GM10248 (cell line): ENCODE measurements around the gene NPDC1.

Experiments
- CTCF ChIA-PET: fragments of 300-600 bp; sonication (Branson Sonifier 250); formaldehyde crosslinking; extraction: SDS; loops from one replicate; lab custom pipeline; 2021; ENCODE audit warnings: antibody characterized with exemption; lab: Yijun Ruan, JAX
- POLR2A ChIA-PET: fragments of 350-650 bp; sonication (Branson Sonifier 250); formaldehyde crosslinking; extraction: SDS; loops from one replicate; lab custom pipeline; 2020; ENCODE audit warnings: antibody characterized with exemption; lab: Yijun Ruan, JAX
- DNase-seq: peaks from one replicate; pipeline ENCODE4 v3.0.0; 2012; ENCODE audit errors: extremely low spot score
- CTCF ChIP-seq: IDR thresholded peaks from 2 replicates; pipeline ENCODE4 v1.5.1; 2012; ENCODE audit warnings: mild to moderate bottlenecking, low read depth; ENCODE audit errors: extremely low read depth, missing control alignments, control extremely low read depth

The NPDC1 gene

DNA sequence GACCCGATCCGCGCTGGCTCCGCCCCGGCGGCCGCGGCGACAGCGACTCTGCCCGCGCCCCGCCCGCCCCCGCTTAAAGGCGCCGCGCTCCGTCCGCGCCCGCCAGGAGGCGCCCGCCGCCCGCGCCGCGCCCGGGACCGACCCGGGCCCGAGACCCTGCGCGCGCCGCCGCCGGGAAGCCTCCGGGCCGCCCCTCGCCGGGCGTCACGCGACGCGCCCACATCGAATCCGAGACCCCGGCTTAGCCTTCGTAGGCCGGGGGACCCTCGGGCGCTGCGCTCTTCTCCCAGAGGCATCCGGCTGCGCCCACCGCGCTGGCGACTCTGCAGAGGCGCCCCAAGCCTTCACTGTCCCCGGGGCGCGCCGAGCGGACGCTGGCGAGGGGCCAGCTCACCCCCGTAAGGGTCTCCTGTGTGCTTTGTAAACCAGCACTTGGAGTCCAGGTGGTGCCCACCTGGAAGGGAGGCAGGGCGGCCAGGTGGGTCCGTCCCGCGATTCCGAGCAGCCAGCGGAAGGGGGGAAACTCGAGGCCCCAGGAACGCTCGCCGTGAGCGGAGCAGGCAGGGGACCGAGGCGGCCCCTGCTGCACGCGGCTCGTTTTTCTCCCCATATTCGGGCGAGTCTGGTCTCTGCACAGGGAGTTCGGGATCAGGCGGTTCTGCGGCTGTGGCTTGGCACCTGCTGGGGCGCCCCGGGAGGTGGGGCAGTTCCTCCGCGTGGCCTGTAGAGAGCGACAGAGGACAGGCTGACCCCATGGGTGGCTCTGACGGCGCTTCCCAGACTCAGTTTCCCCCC lies 17.5 kb downstream of the NPDC1 start:
- peak; percentile 78 for TF ChIP-seq CTCF
- POLR2A ChIA-PET = no interaction called here
- peak; percentile 83 for DNase-seq
- CTCF ChIA-PET = interaction anchor here (0.8 to 9.4 kb wide), 60 partner anchors 9 to 322 kb away, joined by 3 to 202 read pairs (median 6); partner anchors contain the start of genes AJM1, CLIC3, MAN1B1 and NPDC1

DNA sequence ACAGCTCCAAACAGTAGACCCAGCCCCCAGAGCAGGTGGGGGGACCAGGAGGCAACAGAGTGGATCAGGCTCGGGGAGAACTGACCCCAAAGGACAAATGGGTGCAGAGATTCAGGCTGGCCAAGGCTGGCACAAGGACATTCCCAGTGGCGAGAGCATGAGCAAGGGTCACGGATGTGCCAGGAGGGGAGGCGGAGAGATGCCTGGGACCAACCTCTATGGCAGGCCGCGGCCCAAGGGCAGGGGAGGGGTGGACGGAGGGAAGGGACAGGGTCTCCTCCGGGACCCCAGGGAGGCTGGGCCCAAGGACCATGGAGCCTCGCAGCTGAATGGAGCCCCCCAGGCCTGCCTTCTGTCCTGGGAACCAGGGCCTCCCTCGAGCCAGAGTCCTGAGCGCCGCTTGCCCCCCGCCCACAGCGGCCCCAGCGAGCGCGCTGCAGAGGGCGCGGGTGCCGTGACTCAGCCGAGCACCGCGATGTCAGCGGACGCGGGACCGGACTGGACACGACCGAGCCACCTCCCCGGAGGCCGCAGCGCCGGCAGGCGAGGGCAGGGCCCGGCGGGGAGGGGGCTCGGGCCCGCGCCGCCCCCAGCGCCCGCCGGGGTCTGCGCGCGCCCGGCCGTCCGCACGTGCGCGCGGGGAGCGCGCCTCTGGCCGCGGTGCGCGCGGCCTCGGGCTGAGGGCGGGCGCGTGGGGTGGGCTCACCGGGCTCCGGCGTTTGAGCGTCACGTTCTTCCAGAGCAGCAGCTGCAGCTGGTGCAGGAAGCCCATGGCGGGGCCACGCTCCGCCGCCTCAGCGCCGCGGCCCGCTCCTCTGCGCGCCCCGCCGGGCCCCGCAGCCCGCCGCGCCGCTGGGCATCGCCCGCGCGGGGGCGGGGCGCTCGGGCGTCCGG lies 18.4 kb downstream of the NPDC1 start, which contains the start of gene ABCA2:
TSS of gene ABCA2 (minus strand) at position 869 of the 894 bp plus-strand sequence. CDS start at position 772, 97 bp downstream.
- CTCF ChIA-PET = interaction anchor here (0.8 to 9.4 kb wide), 14 partner anchors 8 to 261 kb away, joined by 3 to 202 read pairs (median 17); partner anchors contain the start of genes AJM1, NPDC1, PAXX and SAPCD2
- no peak for DNase-seq
- no peak for TF ChIP-seq CTCF
- POLR2A ChIA-PET = no interaction called here

DNA sequence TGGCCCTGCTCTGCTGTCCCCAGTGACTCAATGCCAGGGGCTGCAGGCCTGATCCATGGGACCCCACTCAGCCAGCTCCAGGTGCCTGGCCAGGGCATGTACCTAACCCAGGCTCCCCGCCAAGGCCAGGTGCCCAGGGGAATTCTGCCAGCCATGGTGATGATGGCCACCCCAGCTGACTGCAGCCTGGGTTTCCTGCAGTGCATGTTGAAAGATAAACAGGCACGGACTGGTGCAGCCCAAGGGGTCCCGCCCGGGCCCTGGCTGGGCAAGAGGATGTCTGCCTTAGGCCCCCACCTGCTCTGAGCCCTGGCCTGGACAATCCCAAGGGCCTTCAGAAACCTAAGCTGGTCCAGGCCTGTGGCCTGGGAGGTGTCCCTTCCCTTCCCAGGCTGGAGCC lies 19.1 kb downstream of the NPDC1 start:
- TF ChIP-seq CTCF = no peak
- ChIA-PET POLR2A (interaction anchor here (0.6 kb wide), 1 partner anchor 58 kb away, joined by 3 read pairs; no protein-coding TSS in a partner anchor), CTCF (interaction anchor here (1.0 to 4.7 kb wide), 8 partner anchors 9 to 260 kb away, joined by 3 to 38 read pairs (median 5); partner anchors contain the start of gene NPDC1)
- DNase-seq = no peak

DNA sequence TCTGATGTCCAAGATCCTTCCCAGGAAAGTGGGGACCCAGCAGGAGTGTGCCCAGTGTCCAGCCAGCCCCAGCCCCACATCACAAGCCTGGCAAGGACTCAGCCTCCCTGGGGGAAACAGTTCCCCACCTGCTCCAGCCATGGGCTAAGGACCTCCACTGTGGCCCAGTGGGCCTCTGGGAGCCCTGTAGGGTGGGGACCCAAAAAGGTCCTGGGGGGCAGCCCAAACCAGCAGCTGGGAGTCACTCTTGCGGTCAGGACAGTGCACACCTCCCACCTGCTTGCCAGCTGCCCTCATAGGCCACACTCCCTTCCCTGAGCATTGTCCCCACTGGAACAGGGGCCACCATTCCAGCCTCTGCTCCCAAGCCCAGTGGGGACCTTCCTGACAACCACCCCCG lies 19.6 kb downstream of the NPDC1 start:
- no peak for TF ChIP-seq CTCF
- ChIA-PET CTCF (interaction anchor here (1.0 to 4.7 kb wide), 8 partner anchors 9 to 260 kb away, joined by 3 to 38 read pairs (median 5); partner anchors contain the start of gene SAPCD2), POLR2A (interaction anchor here (0.6 kb wide), 1 partner anchor 59 kb away, joined by 3 read pairs; no protein-coding TSS in a partner anchor)
- DNase-seq = no peak

GRCh38 chr9:137025517-137025966 lies 20.4 kb downstream of the NPDC1 start:
- DNase-seq = no peak
- POLR2A ChIA-PET = no interaction called here
- TF ChIP-seq CTCF = no peak
- CTCF ChIA-PET = interaction anchor here (1.0 to 3.7 kb wide), 7 partner anchors 10 to 240 kb away, joined by 3 to 38 read pairs (median 6); partner anchors contain the start of genes NPDC1 and SAPCD2

- ChIA-PET POLR2A (no interaction called here), CTCF (interaction anchor here (1.3 kb wide), 1 partner anchor 44 kb away, joined by 3 read pairs; no protein-coding TSS in a partner anchor)
- DNase-seq = no peak
- TF ChIP-seq CTCF = no peak
Observed at GRCh38 chr9:137023583-137023991, 22.4 kb downstream of the NPDC1 start.
